ENCODE measurements around the gene MSMO1. TPM values are rescaled to one million over a fixed set of nuclear protein-coding genes. Genes with fewer than 3 reads are reported as not detected.

MSMO1 gene
- total RNA-seq = 84.2 and 94.5 TPM in 2 replicates

GRCh38 chr4:165327211-165328100 lies at the start of gene MSMO1:
Gene MSMO1 (plus strand): TSS chr4:165327669. CDS start chr4:165333371, 5,702 bp downstream.

GRCh38 chr4:165378745-165379677 lies 51.5 kb downstream of the MSMO1 start, which contains the start of gene CPE:
Gene CPE (plus strand): TSS chr4:165379008. CDS start chr4:165379222, 214 bp downstream.

Other genes starting within 250 kb of the MSMO1 start
- 16.3 and 16.7 TPM in 2 replicates for gene TMEM192, start 214.8 kb upstream of the MSMO1 start, total RNA-seq
- 18.7 and 26.0 TPM in 2 replicates for gene KLHL2, start 120.1 kb upstream of the MSMO1 start, total RNA-seq
- gene CPE, start 51.3 kb downstream of the MSMO1 start, total RNA-seq = 0.25 and 0.53 TPM in 2 replicates

All from mammary microvascular endothelial cell (primary cell).